Esophagus squamous epithelium (tissue), 5 donors: ENCODE data around the gene GNB1L. TPM values are rescaled to one million over a fixed set of nuclear protein-coding genes. Genes with fewer than 3 reads are reported as not detected.

Experiments used
- DNase-seq: peaks from one replicate; lab custom pipeline; 2025; lab: John Stamatoyannopoulos, UW
- H3K27ac ChIP-seq, 4 donors: fragments of 200-600 bp; sonication (generic); one replicate each; pipeline ENCODE4 v1.5.1; 2016 to 2019; ENCODE audit warnings: mild to moderate bottlenecking in 1 of 4
- H3K27me3 ChIP-seq, 4 donors: fragments of 200-600 bp; sonication (generic); 1 replicate in 3 of 4; 2 replicates in 1 of 4; pipeline versions ENCODE4 v1.5.1 to v1.6.0; 2017 to 2021; ENCODE audit warnings: antibody characterized with exemption in 1 of 4
- H3K36me3 ChIP-seq, 3 donors: fragments of 200-600 bp; sonication (generic); one replicate each; pipeline ENCODE4 v1.5.1; 2016 to 2019
- H3K4me1 ChIP-seq, 3 donors: fragments of 200-600 bp; sonication (generic); one replicate each; pipeline ENCODE4 v1.5.1; 2017 to 2019
- H3K4me3 ChIP-seq, 4 donors: fragments of 200-600 bp; sonication (generic); 1 replicate in 3 of 4; 2 replicates in 1 of 4; pipeline ENCODE4 v1.5.1; 2016 to 2019; ENCODE audit warnings: mild to moderate bottlenecking in 2 of 4, moderate library complexity in 1 of 4
- H3K9me3 ChIP-seq, 3 donors: fragments of 200-600 bp; sonication (generic); one replicate each; pipeline ENCODE4 v1.5.1; 2016 to 2019
- POLR2A ChIP-seq, 4 donors: fragments of 450-650 bp; IDR thresholded peaks; one replicate each; pipeline ENCODE4 v1.6.1; 2017; ENCODE audit warnings: antibody characterized with exemption in 4 of 4, mild to moderate bottlenecking in 4 of 4, moderate library complexity in 3 of 4
- WGBS, 2 donors: methylation state at CpG; one replicate each; pipeline ENCODE4 v1.1.5; 2018; 5-methylcytosine and 5-hydroxymethylcytosine counted together
- intact Hi-C: fragments of 100-400 bp; cut with DNase I; formaldehyde crosslinking; loops from one replicate; pipeline ENCODE4 v1.15.0; 2022
- total RNA-seq, 4 donors: library from RNA; depleted of rRNA; stranded (reverse); fragments of >200 nt; gene quantifications; one replicate each; pipeline ENCODE4 v1.1.0, GENCODE V29; 2016
- TF ChIP-seq, protein P1 (sequence below), 6 experiments: fragments of 450-650 bp in 4 of 6; fragments of 200-600 bp in 2 of 6; sonication (generic) in 2 of 6; IDR thresholded peaks; one replicate each; pipeline ENCODE4 v1.5.1; 2016 to 2019; ENCODE audit warnings: antibody characterized with exemption in 6 of 6, mild to moderate bottlenecking in 4 of 6, moderate library complexity in 4 of 6
- donor health status: DM: yes; HTN: yes; CAD: no.

GNB1L gene
- total RNA-seq, 4 donors from 2014 or later = 5.7 to 8.5 (median 6.4) TPM

DNA sequence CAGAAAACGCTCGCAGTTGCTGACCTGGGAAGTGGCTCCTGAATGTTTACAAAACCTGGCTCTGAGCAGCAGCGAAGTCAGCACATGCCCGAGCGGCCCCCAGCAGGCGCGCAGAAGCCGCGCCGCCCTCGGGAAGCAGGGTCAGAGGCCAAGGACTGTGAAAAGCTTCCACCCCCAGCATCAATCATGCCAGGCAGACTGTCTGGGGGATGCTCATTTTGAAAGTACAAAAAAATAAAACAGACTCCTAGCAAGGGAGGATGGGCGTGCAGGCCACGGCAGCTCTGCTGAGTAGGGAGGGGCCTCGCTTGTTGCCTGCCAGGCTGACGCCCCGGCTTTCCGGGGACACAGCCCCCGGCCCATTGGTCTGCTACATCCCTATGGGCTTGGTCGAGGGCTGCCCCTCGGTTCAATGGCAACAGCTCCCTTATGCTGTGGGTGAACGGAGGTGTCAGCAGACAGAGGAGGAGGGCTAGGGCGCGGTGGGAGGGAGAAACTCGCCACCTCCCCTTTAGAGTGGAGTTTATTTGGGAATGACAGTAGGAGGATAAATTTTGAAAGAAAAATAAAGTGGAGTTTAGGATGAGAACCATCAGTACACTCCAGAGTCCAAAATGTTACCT lies 37.7 kb upstream of the GNB1L start:
- no peak for DNase-seq

DNA sequence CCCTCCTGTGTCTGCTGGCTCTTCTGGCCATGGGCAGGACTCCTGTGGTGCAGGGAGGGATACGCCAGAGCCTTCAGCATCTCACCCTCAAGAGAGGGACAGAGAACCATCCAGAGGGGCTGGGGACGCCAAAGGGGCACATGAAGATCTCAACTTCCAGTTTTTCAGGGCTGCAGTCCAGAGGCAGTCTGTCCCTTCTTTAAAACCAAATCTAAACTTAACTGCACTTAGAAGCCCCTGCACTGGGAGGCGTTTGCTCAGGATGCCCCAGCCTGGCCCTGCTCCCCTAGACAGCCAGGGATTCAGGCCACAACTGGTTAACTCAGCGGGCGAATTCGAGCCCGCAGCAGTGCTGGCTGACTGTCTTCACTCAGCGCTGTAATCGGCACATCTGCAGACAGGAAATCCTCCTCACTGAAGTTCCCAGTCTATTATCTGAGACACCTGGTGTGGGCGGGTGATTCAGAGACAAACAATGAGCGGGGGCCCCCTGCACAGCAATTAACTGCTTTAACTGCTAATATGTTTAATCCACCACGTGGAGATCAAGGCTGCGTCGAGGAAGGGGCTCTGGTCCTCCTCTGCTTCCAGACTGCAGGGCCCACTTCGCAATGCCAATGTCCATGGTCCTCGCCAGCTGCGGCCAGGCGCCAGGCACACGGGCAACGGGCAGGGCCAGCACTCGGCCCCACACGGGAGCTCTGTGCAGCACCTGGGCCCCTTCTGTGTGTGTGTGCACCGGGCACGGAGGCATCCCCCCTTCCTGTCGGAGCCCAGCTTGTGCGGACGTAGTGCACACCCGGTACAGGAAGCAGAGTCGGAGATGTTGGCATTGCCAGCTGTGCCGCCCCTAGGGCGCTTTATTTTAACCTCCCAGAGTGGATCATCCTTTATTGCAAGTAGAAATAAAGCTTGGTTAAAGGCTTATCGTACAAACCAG lies 36.9 kb upstream of the GNB1L start:
- peak overlapping the region; percentile 30 to 73 (median 52) for H3K27ac ChIP-seq
- intact Hi-C loops = no loop called here
- no peaks in the 10 kb centered on the region for H3K9me3 ChIP-seq
- no peaks in the 10 kb centered on the region for H3K27me3 ChIP-seq
- WGBS, 2 donors = 10 to 17% methylated on average over 11 to 15 of the region's 32 CpGs
- peaks cover 19 to 53% (median 22%) of the 10 kb centered on the region in 3 donors for H3K4me1 ChIP-seq
- TF ChIP-seq, protein P1, sequence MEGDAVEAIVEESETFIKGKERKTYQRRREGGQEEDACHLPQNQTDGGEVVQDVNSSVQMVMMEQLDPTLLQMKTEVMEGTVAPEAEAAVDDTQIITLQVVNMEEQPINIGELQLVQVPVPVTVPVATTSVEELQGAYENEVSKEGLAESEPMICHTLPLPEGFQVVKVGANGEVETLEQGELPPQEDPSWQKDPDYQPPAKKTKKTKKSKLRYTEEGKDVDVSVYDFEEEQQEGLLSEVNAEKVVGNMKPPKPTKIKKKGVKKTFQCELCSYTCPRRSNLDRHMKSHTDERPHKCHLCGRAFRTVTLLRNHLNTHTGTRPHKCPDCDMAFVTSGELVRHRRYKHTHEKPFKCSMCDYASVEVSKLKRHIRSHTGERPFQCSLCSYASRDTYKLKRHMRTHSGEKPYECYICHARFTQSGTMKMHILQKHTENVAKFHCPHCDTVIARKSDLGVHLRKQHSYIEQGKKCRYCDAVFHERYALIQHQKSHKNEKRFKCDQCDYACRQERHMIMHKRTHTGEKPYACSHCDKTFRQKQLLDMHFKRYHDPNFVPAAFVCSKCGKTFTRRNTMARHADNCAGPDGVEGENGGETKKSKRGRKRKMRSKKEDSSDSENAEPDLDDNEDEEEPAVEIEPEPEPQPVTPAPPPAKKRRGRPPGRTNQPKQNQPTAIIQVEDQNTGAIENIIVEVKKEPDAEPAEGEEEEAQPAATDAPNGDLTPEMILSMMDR (IDR thresholded peaks at IDR 0.05) = no peak
- TF ChIP-seq POLR2A (IDR thresholded peaks at IDR 0.05) = no peak
- peaks cover 0 to 39% (median 8%) of the 10 kb centered on the region in 3 donors for H3K36me3 ChIP-seq
- DNase-seq = no peak
- H3K4me3 ChIP-seq = peak overlapping the region in 3 of 4 donors; percentile 15 to 44 (median 22)

More for the DNA sequence above, 37.7 kb upstream of the GNB1L start:
- no peak for TF ChIP-seq POLR2A (IDR thresholded peaks at IDR 0.05)
- TF ChIP-seq, protein P1 (IDR thresholded peaks at IDR 0.05) = no peak
- intact Hi-C loops = no loop called here
- Histone ChIP-seq H3K9me3 (no peaks in the 10 kb centered on the region), H3K4me3 (peak overlapping the region in 3 of 4 donors; percentile 15 to 44 (median 22)), H3K27me3 (no peaks in the 10 kb centered on the region), H3K4me1 (peaks cover 17 to 45% (median 19%) of the 10 kb centered on the region in 3 donors), H3K27ac (peak overlapping the region; percentile 30 to 73 (median 52)), H3K36me3 (peaks cover 0 to 47% (median 8%) of the 10 kb centered on the region in 3 donors)
- 30 to 44% methylated on average over 14 to 16 of the region's 24 CpGs for WGBS, 2 donors

DNA sequence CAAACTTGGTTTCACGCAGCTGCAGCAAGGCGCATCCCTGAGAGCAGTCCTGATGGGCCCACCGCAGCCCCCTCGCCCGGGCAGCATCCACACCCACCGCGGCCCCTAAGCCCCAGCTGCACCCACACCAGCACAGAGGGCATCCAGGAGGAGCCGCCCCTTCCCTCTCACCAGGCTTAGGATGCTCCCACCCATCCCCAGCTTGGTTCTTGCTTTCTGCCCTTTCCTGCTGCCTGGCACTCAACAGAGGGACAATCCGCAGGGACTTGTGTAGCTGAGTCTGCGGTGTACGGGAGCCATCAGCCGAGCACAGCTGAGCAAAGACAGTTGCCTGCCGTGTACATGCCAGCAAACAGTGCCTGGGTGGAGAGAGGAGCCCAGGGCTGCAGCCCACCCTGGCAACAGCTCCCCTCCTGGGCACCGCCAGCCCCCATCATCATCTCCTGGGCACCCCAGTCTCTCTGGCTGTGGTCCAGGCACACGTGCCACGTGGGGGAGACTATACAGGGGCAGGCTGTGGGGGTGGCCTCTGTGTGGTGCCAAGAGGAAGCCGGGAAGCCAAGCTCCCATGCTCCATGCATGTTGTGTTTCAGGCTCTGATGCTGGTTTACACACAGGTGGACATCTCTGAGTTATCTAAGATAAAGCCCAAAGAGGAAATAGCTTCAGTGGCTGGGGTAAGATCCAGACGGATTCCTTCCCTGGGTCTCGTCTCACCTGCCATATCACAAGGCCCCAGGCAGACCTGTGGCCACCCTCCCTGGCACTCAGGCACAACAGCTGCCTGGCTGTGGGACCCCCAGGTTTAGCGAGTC lies 36.0 kb upstream of the GNB1L start:
- Histone ChIP-seq H3K4me3 (no peak overlapping the region), H3K27ac (peak overlapping the region in 2 of 4 donors; percentile 59 to 73), H3K27me3 (no peaks in the 10 kb centered on the region), H3K9me3 (no peaks in the 10 kb centered on the region), H3K4me1 (peaks cover 24 to 61% (median 28%) of the 10 kb centered on the region in 3 donors), H3K36me3 (peaks cover 0 to 35% (median 6%) of the 10 kb centered on the region in 3 donors)
- 77 to 85% methylated on average over 8 to 10 of the region's 20 CpGs for WGBS, 2 donors
- DNase-seq = no peak
- intact Hi-C loops = no loop called here
- TF ChIP-seq, protein P1 (IDR thresholded peaks at IDR 0.05) = no peak
- no peak for TF ChIP-seq POLR2A (IDR thresholded peaks at IDR 0.05)

DNA sequence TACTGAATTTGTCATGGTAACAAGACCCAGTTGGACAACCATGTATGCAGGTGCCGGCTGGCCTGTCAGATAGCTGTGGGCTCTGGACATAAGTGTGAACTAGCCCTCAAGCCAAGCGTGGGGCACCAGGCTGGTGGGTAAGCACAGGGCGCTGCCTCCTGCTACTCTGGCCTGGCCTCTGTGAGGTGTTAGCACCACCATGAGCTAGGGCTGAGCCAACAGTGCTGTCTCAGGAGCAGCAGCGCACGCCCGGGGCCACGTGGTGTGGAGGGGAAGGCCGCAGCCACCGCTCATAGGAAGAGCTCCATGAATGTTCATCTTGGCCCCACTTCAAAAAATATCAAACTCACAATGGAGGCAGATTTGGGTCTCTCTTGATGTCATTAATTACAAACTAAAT lies 35.3 kb upstream of the GNB1L start:
- H3K4me3 ChIP-seq = no peak overlapping the region
- H3K4me1 ChIP-seq = peaks cover 24 to 61% (median 28%) of the 10 kb centered on the region in 3 donors
- no peak for DNase-seq
- no peak overlapping the region for H3K27ac ChIP-seq
- intact Hi-C loops = no loop called here
- H3K9me3 ChIP-seq = no peaks in the 10 kb centered on the region
- H3K27me3 ChIP-seq = no peaks in the 10 kb centered on the region
- peaks cover 0 to 27% (median 0%) of the 10 kb centered on the region in 3 donors for H3K36me3 ChIP-seq
- WGBS, 2 donors = 84 to 100% methylated on average over 3 to 5 of the region's 9 CpGs
- TF ChIP-seq, protein P1 (IDR thresholded peaks at IDR 0.05) = no peak
- TF ChIP-seq POLR2A (IDR thresholded peaks at IDR 0.05) = no peak
